Retinal pigment epithelial cell (primary cell): ENCODE data around the gene DCXR.
"Not testable (repeated sequence)": the region's sequence is repeated elsewhere in the genome, so short reads cannot be mapped to it uniquely, and the experiment has no call there.

Source experiments
- DNase-seq: peaks from one replicate; pipeline ENCODE4 v3.0.0-alpha.2; 2010; ENCODE audit warnings: low read depth
- H3K4me3 ChIP-seq: 2 replicates; pipeline ENCODE4 v1.5.1; 2011; ENCODE audit warnings: mild to moderate bottlenecking, low read length, control low read depth, moderate library complexity
- TF ChIP-seq, protein P1 (sequence below): conservative IDR thresholded peaks from 2 replicates; pipeline ENCODE4 v1.5.1; 2011; ENCODE audit warnings: low read depth, low read length, control low read depth, inconsistent platforms

Gene DCXR

GRCh38 chr17:82042649-82043048, 5.2 kb upstream of the DCXR start:
- no peak for DNase-seq
- TF ChIP-seq, protein P1, sequence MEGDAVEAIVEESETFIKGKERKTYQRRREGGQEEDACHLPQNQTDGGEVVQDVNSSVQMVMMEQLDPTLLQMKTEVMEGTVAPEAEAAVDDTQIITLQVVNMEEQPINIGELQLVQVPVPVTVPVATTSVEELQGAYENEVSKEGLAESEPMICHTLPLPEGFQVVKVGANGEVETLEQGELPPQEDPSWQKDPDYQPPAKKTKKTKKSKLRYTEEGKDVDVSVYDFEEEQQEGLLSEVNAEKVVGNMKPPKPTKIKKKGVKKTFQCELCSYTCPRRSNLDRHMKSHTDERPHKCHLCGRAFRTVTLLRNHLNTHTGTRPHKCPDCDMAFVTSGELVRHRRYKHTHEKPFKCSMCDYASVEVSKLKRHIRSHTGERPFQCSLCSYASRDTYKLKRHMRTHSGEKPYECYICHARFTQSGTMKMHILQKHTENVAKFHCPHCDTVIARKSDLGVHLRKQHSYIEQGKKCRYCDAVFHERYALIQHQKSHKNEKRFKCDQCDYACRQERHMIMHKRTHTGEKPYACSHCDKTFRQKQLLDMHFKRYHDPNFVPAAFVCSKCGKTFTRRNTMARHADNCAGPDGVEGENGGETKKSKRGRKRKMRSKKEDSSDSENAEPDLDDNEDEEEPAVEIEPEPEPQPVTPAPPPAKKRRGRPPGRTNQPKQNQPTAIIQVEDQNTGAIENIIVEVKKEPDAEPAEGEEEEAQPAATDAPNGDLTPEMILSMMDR = no peak
- no peak overlapping the region for H3K4me3 ChIP-seq

- no peak overlapping the region for H3K4me3 ChIP-seq
- TF ChIP-seq, protein P1 = no peak
- DNase-seq = no peak
These were observed 3.8 kb upstream of the DCXR start for GRCh38 chr17:82041144-82041814.

GRCh38 chr17:82039695-82040299, 2.3 kb upstream of the DCXR start:
- H3K4me3 ChIP-seq = no peak overlapping the region
- TF ChIP-seq, protein P1 = no peak
- no peak for DNase-seq

DNA sequence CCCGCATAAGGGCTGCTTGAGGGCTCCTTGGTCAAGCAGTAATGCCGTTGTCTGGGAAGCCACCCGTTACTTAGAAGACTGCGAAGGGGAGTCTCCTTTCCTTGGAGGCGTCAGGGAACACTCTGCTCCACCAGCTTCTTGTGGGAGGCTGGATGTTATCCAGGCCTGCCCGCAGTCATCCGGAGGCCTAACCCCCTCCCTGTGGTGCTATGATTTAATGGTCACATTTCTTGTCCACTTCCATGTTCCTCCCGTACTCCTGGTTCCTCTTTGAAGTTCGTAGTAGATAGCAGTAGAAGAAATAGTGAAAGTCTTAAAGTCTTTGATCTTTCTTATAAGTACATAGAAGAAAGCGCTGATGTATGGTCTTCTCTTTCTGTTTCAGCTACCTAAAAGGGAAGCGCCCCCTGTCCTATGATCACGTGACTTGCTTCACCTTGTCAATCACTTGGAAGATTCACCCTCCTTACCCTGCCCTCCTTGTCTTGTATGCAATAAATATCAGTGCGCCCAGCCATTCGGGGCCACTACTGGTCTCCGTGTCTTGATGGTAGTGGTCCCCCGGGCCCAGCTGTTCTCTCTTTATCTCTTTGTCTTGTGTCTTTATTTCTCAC, 1.4 kb upstream of the DCXR start:
- not testable (repeated sequence) for DNase-seq, H3K4me3 ChIP-seq

GRCh38 chr17:82037889-82038195, 345 bp upstream of the DCXR start:
- H3K4me3 ChIP-seq = peak overlapping the region; percentile 25
- TF ChIP-seq, protein P1 = no peak
- no peak for DNase-seq

DNA sequence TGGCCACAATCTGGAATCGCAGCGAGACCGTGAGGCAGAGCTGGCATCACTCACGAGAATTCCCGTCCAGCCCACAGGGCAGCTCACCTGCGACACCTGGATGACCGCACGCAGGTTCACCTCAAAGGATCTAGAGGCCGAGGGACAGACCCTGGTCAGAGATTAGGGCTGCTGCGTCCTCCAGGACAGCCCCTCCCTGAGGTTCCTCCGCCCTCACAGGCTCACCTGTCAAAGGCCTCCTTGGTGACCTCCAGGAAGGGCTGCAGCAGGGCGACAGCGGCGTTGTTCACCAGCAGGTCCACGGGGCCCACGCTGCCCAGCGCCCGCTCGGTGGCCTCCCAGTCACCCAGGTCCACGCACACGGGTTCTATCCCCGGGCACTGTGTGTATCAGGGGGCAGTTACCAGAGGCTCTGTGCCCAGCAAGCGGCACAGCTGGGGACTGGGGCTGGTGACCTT, 834 bp downstream of the DCXR start:
- H3K4me3 ChIP-seq = peak overlapping the region; percentile 64
- no peak for DNase-seq
- TF ChIP-seq, protein P1 = no peak

GRCh38 chr17:82035956-82036633, 1.4 kb downstream of the DCXR start:
- no peak for DNase-seq
- TF ChIP-seq, protein P1 = no peak
- no peak overlapping the region for H3K4me3 ChIP-seq
